HG02870 (cell line): ENCODE data around the gene EHD4.

Experiments used
- ATAC-seq: cut with Tn5 transposase; IDR thresholded peaks from one replicate; pipeline ENCODE4 v1.9.1; 2021; ENCODE audit warnings: mild to moderate bottlenecking, moderate library complexity; ENCODE audit not compliant: unreplicated experiment

Gene EHD4

DNA sequence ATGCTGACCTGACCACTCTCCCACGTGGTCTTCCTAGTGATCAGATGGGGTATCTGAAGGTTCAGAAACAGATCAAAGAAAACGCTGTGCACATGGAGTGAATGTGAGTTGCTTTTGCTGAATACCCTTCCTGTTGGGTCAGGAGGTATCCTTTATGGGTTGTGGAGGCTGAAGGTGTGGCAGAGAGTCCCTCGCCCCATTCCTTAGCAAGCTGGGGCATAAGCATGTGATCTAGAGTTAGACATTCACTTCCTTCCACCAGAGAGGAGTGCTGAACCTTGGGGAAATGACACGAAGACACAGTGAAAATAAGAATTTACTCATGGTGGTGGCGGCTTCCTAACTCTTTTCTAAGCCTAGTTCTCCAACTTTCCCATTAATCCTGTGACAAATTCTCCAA lies 50.7 kb downstream of the EHD4 start:
- ATAC-seq: no peak

DNA sequence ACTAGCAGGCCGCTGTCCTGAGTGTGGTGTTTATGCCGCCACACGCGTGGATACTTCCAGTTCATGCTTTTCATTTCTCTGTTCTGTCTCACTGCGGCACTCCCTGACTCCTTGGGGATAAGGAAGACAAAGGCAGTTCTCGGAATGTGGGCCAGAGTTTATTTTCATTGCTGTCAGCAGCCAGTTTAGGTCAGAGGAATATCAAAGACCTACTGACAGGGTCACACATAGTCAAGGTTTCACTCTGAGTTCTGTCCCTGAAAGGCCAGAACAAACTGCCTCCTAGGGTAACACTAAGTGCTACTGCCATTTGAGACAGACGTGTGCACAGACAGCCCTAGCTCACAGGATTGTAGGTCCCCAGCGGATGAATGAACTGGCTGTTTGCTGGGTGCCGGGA lies 51.2 kb downstream of the EHD4 start:
- no peak for ATAC-seq

DNA sequence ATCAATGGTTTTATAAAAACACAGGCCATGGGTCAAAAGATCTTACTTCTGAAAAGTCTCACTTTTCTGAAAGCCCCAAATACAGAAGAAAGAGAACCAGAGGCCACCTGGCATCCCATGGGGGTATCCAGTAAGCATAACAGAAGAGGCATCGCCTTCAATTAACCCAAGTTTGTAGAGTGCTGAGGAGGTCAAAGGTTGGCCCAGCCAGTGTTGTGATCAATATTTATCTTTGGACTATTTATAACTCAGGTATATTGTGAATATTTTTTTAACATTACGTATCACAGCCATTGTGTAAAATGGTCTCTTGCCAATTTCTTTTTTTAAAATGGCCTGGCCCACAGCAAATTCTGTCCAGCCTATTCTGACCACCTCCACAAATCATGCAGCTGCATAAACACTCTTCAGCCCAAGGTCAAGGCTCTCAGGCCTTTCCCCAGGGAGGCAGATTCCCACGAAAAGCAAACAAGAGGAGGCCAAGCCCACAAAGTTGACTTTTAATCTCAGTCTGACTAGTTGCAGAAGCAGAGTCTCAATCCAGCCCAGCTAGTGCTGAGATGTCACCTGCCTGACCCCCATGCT lies 52.3 kb downstream of the EHD4 start:
- ATAC-seq: no peak

DNA sequence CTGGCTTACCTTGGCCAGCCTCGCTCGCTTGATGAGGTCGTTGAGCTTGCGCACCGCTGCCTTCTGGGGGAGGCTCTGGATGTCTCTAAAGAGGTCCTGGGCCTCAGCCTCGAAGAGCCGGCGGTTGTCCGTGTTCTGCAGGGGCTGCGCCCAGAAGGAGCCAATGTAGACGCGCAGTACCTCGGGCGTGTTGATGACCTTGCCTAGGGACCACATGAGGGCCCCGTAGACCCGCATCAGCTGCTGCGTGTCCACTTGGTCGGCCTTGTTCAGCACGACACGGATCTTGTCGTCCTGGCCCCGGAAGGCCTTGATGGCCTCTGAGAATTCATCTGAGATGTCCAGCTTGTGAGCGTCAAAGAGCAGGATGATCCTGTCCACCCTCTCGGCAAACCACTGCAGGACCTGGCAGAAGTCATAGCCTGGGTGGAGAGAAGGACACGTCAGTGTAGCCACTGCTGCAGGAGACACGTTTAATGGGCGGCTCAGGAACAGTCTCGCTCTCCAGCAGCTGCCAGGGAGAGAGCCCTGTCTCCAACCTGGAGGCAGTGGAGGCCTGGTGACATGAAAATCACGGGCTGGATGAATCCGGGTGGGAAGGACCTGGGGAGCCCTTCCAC lies 53.0 kb downstream of the EHD4 start:
- ATAC-seq: no peak

DNA sequence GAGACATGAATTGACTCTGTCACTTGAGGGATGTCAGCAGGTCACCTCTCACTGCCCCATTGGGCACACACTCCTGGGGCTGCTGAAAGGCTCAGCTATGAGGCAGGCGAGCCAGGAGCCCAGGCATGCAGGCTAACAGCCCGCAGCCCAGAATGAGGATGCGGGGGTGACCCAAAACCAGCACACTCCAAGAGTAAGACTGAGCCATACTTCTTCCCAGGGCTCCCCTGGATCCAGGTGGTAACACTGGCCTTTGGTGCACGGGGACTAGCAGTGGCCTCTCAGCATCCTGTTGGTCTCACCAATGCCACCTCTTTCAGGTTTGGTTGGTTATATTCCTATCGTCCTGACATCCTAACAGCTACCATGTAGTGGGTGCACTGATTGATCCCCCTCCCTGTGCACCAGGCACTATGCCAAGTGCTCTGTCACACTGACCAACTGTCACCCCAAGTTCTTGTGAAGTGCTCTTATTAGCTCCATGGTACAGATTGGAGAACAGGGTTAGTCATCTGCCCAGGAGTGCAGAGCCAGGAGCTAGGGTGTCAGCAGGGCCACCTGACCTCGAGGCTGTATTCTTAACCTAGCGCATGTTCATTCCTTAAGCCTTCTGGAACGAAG lies 53.7 kb downstream of the EHD4 start:
- ATAC-seq: no peak

DNA sequence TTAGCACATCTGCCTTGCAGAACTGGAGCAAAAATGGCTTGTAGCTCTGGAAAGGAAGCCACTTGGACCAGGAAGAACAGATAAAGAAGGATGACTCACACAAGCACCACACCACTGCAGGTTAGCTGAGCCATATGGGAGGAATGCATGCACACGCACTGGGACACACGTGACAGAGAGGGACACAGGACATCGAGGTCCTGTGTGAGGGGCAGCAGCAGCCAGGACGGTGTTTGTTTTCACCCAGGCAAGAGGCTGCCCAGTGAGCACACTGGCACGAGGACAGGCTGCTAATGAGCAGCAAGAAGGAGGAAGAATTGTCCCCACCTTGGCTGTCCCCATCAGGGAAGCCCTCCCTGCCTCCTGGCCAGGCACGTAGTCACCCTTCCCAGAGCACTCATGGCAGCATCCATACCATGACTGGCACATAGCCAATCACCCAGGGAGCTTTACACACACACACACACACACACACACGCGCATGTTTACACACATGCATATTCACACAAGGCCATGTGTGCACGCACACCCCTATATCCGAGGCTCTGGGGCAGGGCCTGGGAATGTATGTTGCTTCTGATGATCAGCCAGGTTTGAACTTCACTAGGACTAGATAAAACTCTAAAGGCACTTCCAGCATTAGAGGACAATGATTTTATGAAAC lies 54.5 kb downstream of the EHD4 start:
- no peak for ATAC-seq

DNA sequence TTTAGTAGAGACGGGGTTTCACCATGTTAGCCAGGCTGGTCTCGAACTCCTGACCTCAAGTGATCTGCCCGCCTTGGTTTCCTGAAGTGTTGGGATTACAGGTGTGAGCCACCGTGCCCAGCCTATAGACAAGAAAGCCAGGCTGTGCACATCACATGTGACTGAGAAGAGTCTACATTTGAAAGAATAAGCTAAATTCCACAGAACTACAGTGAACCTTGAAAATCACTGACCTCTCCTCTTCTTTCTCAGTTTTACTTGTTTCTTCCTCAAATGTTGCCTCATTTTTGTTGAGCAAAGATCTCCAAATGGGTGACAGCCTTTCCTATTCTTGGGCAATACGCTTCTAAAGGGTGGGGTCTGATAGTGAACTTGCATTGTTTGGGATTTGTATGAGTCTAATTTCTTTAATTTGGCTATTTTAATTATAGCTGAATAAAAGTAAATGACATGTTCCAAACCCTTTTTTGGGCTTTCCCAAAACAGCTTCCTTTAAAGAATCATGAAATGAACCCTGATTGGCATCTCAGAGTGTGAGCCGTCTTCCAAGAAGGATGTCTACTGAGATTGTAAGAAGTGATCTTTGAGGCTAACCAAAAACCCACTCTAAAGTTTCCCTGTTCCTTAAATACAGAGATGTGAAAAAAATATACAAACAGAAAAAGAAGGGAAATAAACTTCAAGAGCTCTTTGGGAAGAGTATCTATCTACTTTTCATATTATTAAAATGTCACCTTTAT lies 56.9 kb downstream of the EHD4 start:
- no peak for ATAC-seq

DNA sequence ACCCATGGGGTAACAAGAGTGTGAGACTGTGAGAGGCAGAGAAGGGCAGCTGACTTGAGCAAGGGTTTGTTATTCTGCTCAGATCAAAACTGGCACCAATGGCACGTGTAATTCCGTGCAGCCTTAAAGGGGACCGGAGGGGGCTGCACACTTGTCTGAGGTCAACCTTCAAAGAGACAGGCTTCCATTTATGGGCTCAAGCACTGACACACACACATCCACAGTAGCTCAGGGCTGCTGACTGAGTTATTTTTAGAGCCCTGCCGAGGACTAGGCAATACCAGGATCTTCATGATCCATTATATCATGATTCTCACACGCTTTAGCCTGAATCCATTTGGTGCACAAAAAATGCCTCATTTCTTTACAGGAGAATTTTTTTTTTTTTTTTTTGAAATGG lies 57.9 kb downstream of the EHD4 start:
- ATAC-seq: no peak

DNA sequence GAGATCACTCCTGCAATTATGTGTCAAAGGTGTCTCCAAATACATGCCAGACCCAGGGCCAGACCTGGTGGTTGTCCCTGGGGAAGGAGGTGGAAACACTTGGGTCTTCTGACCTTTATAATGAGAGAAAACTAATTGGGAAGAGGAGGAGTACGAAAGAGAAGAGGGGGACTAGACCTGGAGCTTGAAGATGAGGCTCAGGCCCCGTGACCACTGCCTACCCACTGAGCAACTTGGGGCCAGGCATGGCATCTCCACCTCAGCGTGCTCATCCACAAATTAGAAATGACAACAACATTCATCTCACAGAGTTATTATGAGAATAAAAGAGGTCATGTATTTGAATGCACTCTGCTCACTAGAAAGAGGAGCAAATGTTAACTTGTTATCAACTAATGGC lies 59.1 kb downstream of the EHD4 start:
- ATAC-seq: no peak

DNA sequence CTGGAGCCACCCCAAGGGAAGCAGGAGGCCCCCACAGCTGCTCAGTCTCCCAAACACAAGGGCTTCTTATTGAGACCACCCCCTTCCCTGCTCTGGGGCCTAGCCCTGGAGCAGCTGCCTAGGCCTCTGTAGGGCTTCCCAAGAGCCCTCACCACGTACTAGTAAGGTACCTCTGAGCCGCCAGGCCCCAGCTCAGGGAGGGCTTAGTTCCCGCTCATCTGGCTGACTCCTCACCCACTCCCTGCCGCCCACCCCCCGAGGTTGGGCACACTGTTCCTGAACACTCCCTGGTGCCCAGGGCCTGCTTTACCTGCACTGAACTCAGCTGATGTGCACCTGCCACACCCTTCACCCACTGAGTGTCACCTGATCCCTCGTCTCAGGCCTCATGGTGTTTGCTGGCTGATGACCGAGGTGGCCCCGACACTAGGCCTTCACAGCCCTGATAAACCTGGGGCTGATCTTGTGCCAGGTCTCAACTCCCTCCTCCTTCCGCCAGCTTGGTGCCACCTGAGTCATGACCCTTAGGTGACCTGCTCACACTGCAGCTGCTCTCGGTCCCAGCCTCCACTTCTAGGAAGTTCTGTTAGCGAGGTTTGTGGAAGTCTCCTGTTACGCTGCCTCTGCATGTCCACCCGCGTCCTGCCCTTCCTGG lies 60.5 kb downstream of the EHD4 start:
- ATAC-seq: no peak

DNA sequence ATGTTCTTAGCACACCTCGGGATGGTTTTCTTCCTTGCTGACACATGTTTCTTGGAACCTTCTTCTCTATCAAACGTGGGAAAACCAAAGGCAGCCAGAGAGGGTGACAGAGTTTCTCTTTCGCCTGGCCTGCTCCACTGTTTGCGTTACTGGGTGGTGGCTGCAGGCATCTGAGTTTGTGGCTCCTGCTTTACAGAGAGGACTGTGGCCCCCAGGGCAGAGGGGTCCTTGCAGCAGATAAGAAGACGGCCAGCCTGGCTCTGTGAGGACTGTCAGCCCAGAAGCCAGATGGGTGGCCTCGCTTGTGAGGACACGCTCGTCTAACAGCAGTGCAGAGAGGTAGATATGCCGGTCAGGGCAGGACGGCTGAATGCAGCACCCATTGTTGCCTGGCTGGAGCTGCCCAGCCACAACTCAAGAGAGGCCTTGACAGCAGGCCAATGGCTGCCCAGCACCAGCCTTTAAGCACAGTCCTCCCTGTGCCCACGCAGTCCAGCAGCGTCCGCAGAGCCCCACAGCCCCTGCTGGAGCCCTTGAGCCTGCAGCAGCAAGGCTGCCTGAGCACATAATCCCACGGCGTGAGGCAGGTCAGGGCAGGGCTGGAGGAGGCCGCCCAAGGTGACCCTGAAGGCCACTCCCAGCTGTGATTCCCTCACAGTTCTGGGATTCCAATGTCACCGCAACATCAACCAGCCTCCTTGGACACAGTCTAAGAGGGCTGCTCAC lies 63.5 kb downstream of the EHD4 start:
- no peak for ATAC-seq

DNA sequence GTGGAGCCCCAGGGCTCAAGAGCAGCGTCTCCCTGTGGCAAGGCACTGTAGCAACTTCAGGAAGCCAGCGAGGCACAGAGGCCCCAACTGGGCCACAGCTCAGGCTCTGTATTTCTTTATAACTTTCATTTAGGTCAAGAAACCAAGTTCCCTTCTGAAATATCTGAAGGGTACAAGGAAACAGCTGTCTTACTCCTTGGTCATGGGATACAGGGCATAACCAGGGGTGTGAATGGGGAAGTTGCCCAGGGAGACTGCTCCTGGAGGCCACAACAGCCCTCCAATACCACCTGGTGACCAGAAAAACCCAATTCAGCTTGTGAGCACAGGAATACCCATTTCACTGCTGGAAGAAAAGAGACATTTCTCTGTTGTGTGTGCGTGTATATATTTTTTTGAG lies 65.2 kb downstream of the EHD4 start:
- ATAC-seq: no peak

DNA sequence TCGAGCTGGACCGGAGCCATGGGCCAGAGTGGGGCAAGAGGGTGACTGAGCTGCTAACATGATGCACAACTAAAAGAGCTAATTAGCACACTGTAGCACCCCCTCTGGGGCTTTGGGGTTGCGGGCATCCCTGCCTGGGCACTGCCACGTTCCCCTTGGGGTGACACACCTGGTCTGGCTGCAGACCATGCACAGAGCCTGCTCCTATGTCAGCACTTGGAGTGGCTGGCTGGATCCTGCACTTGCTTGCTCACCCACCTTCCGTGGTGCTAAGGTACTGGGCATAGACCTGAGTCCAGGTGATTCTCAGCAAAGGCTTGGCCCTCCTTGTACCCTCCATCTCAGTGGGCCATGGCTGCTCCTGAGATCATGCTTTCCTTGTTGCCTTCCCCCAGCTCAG lies 65.7 kb downstream of the EHD4 start:
- ATAC-seq: no peak

DNA sequence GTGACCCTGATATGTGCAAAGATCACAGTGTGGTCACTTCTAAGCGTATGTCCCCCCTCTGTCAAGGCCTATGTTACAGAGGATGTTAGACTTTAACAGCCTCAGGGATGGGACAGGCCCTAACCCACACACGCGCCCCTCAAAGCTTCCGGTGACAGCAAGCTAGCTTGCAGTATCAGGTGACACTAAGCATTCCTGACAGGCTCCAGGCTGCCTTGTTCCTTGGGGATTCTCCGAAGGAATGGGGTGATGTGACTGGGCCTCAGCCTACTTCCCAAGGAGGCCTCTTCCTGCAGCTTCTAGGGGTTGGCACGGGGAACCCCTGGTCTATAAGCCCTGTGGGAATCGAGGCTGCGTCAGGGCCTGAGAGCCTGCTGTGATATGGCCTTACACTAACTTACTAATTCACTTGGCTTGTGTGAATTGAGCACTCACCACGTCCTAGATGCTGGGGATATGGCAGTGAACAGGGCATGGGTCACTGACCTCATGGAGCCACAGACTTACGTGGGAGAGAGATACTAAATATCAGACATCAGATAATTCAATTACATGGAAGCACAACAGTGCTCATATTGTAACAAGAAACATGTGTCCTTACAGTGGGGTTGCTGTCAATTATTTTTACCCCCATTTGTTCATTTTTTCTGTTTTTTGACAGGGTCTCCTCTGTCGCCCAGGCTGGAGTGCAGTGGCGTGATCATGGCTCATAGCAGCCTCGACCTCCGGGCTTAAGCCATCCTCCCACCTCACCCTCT lies 67.1 kb downstream of the EHD4 start:
- no peak for ATAC-seq

DNA sequence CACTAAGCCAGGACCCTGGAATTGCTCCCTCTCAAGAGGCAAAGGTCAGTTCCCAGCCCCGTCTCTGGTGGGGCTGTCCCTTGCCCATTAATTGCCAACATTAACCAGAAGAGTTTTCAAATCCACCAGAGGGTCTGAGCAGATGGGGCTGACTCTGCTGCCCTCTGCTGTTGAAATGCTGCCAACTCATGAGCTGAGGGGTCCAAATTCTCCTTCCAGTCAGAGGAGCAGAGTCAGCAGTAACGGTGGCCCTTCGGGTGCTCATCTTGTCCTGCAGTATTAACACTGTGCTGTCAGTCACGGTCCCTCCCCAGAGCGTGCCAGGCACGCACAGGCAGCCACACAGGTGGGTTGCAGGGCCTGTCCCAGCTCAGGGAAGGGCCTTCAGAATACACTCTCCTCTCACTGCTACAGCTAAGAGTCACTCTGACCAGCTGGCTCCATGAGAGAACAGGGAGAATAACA lies 67.8 kb downstream of the EHD4 start:
- ATAC-seq: no peak

DNA sequence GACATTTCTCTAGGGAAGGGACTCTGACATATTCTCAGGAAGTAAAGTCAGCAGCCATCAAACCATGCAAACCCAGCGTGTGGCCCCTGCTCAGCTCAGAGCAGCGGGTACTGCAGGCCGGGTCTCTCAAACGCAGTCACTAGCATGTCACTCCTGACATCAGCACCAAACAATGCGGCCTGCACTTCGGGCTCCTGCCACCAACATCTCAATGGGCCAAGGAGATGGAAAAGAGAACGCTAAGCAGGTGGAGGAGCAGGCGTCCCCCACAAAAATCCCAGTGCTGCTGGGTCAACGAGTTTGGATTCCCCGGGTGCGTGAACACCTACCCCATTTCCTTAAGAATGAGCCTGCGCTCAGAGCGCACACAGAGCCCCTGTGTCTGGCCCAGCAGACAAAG lies 68.6 kb downstream of the EHD4 start:
- no peak for ATAC-seq

DNA sequence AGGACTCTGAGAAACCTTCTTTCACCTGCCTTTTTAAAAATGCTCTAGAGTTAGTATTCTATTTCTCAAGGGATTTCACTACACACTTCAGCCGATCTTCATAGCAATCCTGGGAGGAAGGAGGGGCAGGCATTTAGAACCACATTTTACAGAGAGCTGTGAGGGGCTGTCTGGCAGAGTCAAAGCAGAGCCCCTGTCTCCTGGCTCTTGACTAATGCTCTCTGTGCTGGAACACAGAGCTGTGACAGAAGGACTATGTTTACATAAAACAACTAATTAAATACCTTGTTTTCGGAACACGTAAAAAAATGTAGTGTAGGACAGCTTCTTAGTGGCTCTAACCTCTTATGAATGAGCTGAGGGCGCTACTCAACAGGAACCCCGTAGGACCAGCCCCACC lies 70.9 kb downstream of the EHD4 start:
- no peak for ATAC-seq

DNA sequence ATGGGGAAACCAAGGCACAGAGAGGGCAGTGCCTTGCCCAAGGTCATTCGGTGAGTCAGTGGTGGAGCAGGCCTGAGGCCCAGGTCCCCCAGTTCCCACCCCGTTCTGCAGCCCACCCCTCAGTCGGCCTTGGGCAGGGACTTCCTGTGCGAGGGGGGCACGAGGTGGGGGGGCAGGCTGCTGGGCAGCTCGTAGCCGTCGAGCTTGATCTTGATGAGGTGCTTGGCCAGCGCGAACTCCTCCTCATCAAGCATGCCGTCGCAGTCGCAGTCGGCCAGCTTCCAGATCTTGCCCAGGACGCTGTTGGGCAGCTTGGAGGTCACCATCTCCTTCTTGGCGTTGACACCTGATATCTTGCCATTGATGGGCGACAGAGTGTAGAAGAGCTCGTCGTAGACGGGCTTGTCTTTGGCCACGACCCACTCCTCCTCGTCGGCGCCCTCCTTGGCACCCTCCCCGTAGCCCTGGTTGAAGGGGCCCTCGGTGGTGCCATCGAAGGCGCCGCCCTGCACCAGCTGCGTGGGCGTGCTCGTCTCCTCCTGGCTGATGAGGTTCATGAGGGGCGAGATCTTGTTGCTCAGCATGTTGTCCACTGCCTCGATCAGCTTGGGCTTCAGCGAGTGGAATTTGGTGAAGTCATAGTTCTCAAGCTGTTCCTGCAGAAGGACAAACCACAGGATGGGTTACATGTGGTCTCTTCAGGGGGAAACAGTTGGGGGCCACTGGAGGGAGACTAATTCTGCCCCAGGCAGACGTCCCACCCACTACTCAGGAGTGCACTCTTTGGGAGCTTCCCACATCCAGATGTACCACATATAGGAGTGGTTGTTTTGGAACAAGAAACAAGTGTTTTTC lies 71.6 kb downstream of the EHD4 start:
- ATAC-seq: no peak
